Measurements from ENCODE around the gene SELENOM. TPM values are rescaled to one million over a fixed set of nuclear protein-coding genes. Genes with fewer than 3 reads are reported as not detected.

The SELENOM gene
- total and polyA plus RNA-seq, 2 donors (not counting 1 experiment from before 2014, with no cell fraction given), result 23.6 to 43.3 TPM

- Mint-ChIP-seq H3K27me3 (no peaks in the 10 kb centered on the region), H3K4me3 (no peak overlapping the region), H3K9me3 (ENCODE audit: insufficient read depth) (no peaks in the 10 kb centered on the region), H3K4me1 (peaks cover 11% of the 10 kb centered on the region), H3K27ac (no peak overlapping the region)
- no peak for DNase-seq
- Histone ChIP-seq H4K20me1 (ENCODE audit: control insufficient read depth, insufficient read depth, low read length, poor library complexity, severe bottlenecking) (no peaks in the 10 kb centered on the region), H3K9ac (ENCODE audit: low read length) (no peak overlapping the region), H3K27me3 (replicated peaks in 1 of 4; ENCODE audit: control extremely low read depth in 1 of 4, control insufficient read depth in 3 of 4, insufficient read depth in 4 of 4, low read length in 3 of 4) (no peaks in the 10 kb centered on the region), H3K4me1 (ENCODE audit: control insufficient read depth in 2 of 2, insufficient read depth in 2 of 2, low read length in 2 of 2) (peaks cover 10 to 27% of the 10 kb centered on the region in 2 donors), H3K27ac (ENCODE audit: low read length in 2 of 2) (no peak overlapping the region), H3K79me2 (ENCODE audit: control insufficient read depth, insufficient read depth, low read length) (no peaks in the 10 kb centered on the region), H3K4me2 (replicated peaks; ENCODE audit: low read depth, low read length, poor library complexity, severe bottlenecking) (no peak overlapping the region), H2AFZ (ENCODE audit: insufficient read depth, low read depth, low read length, poor library complexity, severe bottlenecking) (no peak overlapping the region), H3K36me3 (replicated peaks in 1 of 2; ENCODE audit: control extremely low read depth in 1 of 2, control insufficient read depth in 1 of 2, extremely low read depth in 1 of 2, insufficient read depth in 2 of 2, low read length in 1 of 2) (no peaks in the 10 kb centered on the region), H3K9me3 (ENCODE audit: control extremely low read depth in 1 of 3, control insufficient read depth in 2 of 3, insufficient read depth in 1 of 3, low read length in 2 of 3) (no peaks in the 10 kb centered on the region), H3K4me3 (ENCODE audit: control extremely low read depth in 1 of 5, extremely low read depth in 1 of 5, insufficient read depth in 1 of 5, low read depth in 2 of 5, low read length in 4 of 5) (no peak overlapping the region)
- ChIA-PET POLR2A (interaction anchor here (1.2 kb wide), 1 partner anchor 14 kb away, joined by 3 read pairs; the partner anchor contains the start of gene SELENOM), CTCF (interaction anchor here (1.1 kb wide), 1 partner anchor 14 kb away, joined by 3 read pairs; the partner anchor contains the start of gene SELENOM)
- no peak for ATAC-seq (ENCODE audit: low read depth)
- 95% methylated on average over 32 of the region's 33 CpGs for WGBS (ENCODE audit: insufficient coverage)
- intact Hi-C loops (cut with micrococcal nuclease), result no loop called here
- TF ChIP-seq CTCF (IDR thresholded peaks at IDR 0.05), result no peak
- no peak for TF ChIP-seq EZH2 (IDR thresholded peaks at IDR 0.05; ENCODE audit: borderline replicate concordance, insufficient read depth, low read depth, low read length, poor library complexity, severe bottlenecking)
Observed at GRCh38 chr22:31093086-31093850, 14.1 kb downstream of the SELENOM start.

GRCh38 chr22:31092161-31092560 lies 15.2 kb downstream of the SELENOM start:
- ChIA-PET CTCF (no interaction called here), POLR2A (no interaction called here)
- H3K27ac Mint-ChIP-seq, result no peak overlapping the region
- no peaks in the 10 kb centered on the region for H3K9me3 Mint-ChIP-seq (ENCODE audit: insufficient read depth)
- Histone ChIP-seq H4K20me1 (ENCODE audit: control insufficient read depth, insufficient read depth, low read length, poor library complexity, severe bottlenecking) (no peaks in the 10 kb centered on the region), H3K27me3 (replicated peaks in 1 of 4; ENCODE audit: control extremely low read depth in 1 of 4, control insufficient read depth in 3 of 4, insufficient read depth in 4 of 4, low read length in 3 of 4) (no peaks in the 10 kb centered on the region), H3K4me3 (ENCODE audit: control extremely low read depth in 1 of 5, extremely low read depth in 1 of 5, insufficient read depth in 1 of 5, low read depth in 2 of 5, low read length in 4 of 5) (no peak overlapping the region), H3K4me1 (ENCODE audit: control insufficient read depth in 2 of 2, insufficient read depth in 2 of 2, low read length in 2 of 2) (peaks cover 10 to 27% of the 10 kb centered on the region in 2 donors), H3K9ac (ENCODE audit: low read length) (no peak overlapping the region), H3K4me2 (replicated peaks; ENCODE audit: low read depth, low read length, poor library complexity, severe bottlenecking) (no peak overlapping the region), H2AFZ (ENCODE audit: insufficient read depth, low read depth, low read length, poor library complexity, severe bottlenecking) (no peak overlapping the region), H3K27ac (ENCODE audit: low read length in 2 of 2) (no peak overlapping the region), H3K79me2 (ENCODE audit: control insufficient read depth, insufficient read depth, low read length) (no peaks in the 10 kb centered on the region), H3K9me3 (ENCODE audit: control extremely low read depth in 1 of 3, control insufficient read depth in 2 of 3, insufficient read depth in 1 of 3, low read length in 2 of 3) (no peaks in the 10 kb centered on the region), H3K36me3 (replicated peaks in 1 of 2; ENCODE audit: control extremely low read depth in 1 of 2, control insufficient read depth in 1 of 2, extremely low read depth in 1 of 2, insufficient read depth in 2 of 2, low read length in 1 of 2) (no peaks in the 10 kb centered on the region)
- H3K27me3 Mint-ChIP-seq, result no peaks in the 10 kb centered on the region
- TF ChIP-seq CTCF (IDR thresholded peaks at IDR 0.05), result no peak
- no peak for TF ChIP-seq EZH2 (IDR thresholded peaks at IDR 0.05; ENCODE audit: borderline replicate concordance, insufficient read depth, low read depth, low read length, poor library complexity, severe bottlenecking)
- peaks cover 14% of the 10 kb centered on the region for H3K4me1 Mint-ChIP-seq
- DNase-seq (no peak), ATAC-seq (ENCODE audit: low read depth) (no peak)
- intact Hi-C loops (cut with micrococcal nuclease), result no loop called here
- 90% methylated on average over 5 of the region's 9 CpGs for WGBS (ENCODE audit: insufficient coverage)
- H3K4me3 Mint-ChIP-seq, result no peak overlapping the region
